Activated T-cell treated with anti-CD3 and anti-CD28 coated beads for 48 hours (primary cell): ENCODE results near the gene ING5.
"Not testable (repeated sequence)": the region's sequence is repeated elsewhere in the genome, so short reads cannot be mapped to it uniquely, and the experiment has no call there.

ENCODE experiments used
- DNase-seq: peaks from one replicate; pipeline ENCODE4 v3.0.0-alpha.2; 2020; ENCODE audit warnings: low read depth

ING5 gene

DNA sequence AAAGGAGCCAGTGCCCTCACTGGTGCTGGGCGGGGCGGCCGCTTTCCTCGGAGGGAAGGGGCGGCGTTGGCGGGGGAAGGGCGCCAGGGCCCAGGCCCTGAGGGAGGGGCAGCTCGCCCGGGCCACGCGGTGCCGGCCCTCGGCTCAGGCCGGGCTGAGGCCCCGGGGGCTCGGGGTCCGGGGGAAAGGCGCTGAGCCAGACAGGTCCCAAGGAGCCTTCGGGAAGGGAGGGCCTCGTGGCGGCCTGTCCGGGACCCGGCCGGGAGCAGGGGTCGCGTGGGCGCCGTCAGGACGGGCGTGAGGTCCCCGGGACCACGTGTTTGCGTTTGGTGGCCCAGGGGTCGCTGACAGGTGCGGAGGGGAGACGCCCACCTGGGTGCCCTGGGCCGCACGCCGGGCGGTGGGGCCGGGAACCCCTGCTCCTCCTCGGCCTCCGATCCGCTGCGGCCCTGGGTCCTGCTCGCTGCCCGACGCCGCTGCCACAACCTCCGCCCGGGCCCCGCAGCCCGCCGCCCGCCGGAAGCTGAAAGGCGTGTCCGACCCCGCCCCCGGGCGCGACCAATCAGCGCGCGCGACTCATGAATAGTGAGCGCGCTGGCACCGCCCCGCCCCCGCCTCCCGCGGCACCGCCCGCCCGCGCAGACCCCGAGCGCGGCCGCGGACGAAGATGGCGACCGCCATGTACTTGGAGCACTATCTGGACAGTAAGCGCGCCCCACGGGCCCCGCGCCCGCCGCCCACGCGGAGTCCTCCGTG is at the start of gene ING5:
ING5 (plus strand) TSS at position 641 of the 756 bp plus-strand sequence; CDS start at position 668, 27 bp downstream.
- peak; percentile 98 for DNase-seq

DNA sequence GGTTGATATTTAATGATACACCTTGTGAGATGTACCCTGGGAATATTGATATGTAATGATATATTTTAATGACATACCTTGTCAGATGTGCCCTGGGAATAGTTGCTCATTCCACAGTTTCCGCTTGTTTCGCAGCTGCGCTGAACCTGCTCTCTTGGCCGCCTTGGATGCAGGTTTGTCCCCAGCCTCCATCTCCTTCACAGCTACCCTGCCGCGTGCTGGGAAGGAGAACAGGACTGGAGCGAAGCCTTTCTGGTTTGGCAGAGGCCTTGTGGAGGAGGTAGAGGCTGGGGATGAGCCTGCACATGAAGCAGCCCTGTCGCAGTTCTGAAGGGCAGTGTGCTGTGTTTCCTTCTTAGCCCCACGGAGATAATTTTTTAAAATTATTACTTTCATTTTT is 49.7 kb upstream of the ING5 start:
- no peak for DNase-seq

DNA sequence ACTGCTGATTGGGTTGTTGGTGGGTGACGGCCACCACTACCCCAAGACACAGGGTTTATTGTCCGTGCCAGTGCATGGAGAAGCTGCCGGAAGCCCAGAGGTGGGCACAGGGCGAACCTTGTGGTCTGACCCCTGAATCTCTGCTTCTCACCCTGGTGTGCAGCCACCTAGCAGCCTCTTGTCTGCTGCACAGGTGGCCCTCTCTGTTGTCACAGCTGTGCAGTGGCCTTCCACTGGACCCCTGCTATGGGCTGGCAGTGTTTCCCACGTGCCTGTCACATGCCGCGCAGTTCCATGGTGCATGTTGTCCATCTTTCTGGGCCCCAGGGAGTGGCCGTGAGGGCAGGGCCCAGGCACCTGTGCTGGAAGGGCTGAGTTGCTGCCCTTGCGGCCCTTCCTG is 49.1 kb upstream of the ING5 start:
- no peak for DNase-seq

DNA sequence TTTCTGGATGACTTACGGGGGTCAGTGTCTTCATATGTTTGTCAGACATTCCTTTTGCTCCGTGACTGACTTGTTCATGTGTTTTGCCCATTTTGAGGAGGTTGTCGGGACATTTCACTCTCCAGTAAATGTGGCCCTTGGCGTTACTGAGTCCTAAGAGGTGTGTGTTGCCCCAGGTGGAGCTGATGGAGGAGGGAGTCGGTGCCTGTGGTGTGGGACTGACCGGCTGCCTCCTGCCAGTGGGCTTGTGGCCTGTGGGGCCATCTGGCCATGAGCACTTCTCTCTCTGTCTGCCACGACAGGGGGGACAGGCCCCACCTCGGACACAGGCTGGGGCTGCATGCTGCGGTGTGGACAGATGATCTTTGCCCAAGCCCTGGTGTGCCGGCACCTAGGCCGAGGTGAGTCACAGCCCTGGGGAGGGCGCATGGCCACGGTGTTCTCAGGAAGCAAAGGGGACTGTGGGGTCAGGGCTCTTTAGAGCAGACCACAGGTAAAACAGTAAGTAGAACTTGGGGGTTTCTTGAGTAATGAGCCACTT is 48.6 kb upstream of the ING5 start:
- DNase-seq = no peak

DNA sequence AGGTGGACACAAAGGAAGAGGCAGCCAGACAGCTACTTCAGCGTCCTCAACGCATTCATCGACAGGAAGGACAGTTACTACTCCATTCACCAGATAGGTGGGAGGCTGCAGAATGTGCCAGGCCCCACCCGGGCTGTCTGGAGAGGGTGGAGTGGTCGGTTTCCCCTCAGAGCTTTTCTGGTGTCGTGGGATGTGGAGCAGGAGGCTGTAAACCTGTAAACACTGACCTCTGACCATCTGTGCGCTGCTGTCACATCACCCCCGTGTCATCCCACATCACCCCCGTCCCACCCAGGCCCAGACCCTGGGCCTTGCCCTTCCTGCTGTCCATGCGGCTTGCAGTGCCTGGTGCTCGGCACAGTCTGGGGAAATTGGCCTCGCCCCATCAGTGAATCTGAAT is 47.3 kb upstream of the ING5 start:
- no peak for DNase-seq

DNA sequence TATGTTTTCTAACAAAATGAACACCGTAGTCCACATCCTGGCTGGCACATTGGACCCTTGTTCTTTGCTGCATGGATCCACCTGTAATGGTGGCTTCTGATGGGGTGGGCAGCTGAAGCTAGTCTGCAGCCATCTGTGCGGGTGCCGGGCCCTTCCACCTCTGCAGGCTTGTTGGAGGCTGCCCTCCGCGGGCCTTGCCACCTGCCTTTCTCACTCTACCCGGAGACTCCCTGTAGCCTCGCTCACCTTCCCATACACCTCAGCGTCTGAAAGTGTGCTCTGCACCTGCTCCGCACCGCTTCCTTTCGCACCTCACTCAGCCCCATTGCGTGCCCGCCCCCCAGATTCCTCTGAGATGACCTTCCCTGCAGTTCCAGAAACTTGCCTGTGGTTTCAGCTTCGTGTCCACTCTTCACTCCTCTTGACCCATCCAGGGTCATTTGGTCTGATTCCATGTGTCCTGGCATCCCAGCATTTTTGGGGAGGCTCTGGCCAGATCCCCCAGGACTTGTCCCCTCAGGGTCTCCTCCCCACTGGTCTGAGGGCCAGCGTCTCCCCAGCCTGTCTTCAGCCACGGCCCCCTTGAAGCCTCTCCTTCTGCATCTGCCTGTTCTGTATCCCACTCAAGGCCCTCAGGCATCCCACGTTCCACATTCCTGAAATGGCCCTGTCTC is 46.2 kb upstream of the ING5 start:
- no peak for DNase-seq

DNA sequence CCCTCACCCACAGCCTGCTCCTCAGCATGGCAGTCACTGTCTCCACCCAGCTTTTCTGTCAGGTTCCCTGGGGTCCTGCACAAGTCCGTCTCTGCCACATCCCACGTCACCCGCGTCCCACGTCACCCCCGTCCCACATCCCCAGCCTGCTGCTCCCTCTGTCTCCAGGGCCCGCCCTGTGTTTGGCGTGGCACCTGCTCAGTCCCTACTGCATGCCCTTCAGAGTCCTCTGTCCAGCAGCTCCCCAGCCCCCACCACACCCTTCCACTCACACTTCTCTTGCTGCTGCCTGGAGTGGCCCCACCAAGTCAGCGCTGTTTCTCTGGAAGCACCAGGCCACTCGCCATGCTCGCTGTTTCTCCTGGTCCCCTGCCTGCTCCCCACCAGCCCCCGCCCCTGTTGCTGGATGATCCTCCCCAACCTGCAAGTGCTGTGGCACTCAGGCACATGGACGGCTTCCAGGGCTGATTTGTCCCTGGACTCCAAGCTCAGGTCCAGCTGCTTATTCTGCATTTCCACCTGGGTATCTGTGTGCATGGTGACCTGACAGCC is 45.6 kb upstream of the ING5 start:
- DNase-seq = no peak

DNA sequence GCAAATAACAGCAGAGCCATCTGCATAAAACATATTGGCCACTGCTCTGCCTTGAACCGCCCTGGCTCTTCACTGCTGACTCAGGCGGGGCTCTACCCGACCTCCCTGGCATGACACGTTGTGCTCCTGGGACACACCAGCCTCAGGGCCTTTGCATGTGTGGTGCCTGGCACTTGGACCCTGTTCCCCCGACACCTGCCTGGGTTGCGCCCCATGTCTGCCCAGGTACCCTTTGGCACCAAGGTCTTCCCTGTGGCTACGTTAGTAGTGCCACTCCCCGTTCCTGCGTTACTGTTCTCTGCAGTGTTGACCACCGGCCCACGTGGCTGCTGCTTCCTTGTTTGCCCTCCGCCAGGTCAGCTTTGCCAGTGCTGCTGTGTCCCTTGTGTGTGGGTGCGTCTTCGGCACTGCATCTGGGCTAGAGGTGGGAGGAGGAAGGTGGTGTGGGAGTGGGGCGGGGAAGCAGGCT is 44.0 kb upstream of the ING5 start:
- DNase-seq = no peak

DNA sequence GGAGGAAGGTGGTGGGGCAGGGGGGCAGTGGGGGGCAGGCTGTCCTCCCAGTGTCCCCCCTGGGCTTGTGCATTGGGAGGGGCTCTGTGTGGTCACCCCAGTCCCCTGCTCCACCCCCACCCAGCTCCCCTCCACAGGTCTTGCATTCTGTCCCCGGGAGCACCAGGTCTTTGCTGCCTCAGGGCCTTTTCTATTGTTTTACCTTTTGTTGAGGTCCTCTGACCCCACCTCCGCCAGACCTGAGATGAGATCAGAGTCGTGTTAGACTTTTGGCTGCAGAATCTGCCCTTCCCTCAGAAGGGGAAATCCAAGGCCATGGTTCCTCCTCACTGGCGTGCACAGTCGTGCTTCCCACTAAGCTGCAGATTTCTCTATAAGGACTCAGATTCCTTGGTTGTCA is 43.5 kb upstream of the ING5 start:
- no peak for DNase-seq

DNA sequence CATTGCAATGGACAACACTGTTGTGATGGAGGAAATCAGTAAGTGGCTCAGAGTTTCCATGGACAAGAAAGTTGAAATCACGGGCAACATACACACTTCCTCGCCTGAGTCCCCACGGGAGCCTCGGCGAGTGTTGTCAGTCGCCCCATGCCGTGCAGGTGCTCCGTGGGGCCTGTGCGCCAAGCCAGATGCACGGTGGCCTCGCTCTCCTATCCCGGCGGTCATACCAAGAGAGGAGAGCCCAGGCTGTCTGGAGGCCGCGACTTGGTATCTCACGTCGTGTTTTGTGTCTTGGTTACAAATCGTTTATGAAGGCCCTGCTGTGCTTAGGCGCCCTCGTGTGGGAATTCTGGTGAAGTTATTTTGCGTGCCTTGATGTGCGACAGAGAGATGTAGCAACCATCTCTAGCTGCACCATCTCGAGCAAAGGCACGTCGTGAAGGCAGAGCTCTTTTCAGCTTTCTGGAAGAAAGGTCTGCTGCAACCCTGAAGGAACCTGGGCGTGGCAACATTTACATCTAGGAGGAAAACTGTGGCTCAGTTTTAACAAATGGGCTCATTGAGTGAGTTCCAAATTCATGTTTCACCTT is 42.6 kb upstream of the ING5 start:
- peak; percentile 16 for DNase-seq

DNA sequence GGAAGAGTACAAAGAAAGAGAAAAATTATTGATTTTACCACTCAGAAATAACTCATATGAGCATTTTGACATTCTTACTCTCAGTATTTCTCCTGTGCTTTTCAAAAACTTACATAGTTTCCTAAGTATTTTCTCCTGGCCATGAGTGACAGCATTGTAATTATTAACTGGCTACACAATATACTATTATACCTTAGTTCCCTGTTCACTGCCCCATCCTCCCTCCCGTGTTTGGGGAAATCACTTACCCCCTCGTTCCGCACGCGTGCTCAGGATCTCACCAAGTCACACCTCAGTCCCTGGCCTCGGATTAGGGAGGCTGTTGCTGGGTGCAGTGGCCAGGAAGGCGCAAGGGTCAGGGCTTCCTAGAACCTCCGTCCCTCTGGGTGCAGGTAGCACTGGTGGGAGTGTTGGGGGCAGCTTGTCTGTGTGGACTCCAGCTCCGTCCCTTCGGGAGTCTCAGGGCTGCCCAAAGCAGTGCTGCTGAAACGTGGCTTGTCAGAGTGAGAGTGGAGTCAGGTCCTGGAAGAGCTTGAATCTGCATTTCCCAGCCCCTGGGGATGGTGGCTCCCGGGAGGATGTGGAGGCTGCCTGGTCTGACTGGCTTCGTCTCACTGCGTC is 41.1 kb upstream of the ING5 start:
- DNase-seq = no peak

DNA sequence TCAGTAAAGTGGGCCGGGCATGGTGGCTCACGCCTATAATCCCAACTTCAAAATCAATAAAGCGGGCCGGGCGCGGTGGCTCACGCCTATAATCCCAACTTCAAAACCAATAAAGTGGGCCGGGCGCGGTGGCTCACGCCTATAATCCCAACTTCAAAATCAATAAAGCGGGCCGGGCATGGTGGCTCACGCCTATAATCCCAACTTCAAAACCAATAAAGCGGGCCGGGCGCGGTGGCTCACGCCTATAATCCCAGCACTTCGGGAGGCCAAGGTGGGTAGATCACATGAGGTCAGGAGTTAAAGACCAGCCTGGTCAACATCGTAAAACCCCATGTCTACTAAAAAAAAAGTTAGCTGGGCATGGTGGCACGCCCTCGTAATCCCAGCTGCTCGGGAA is 39.1 kb upstream of the ING5 start:
- not testable (repeated sequence) for DNase-seq

DNA sequence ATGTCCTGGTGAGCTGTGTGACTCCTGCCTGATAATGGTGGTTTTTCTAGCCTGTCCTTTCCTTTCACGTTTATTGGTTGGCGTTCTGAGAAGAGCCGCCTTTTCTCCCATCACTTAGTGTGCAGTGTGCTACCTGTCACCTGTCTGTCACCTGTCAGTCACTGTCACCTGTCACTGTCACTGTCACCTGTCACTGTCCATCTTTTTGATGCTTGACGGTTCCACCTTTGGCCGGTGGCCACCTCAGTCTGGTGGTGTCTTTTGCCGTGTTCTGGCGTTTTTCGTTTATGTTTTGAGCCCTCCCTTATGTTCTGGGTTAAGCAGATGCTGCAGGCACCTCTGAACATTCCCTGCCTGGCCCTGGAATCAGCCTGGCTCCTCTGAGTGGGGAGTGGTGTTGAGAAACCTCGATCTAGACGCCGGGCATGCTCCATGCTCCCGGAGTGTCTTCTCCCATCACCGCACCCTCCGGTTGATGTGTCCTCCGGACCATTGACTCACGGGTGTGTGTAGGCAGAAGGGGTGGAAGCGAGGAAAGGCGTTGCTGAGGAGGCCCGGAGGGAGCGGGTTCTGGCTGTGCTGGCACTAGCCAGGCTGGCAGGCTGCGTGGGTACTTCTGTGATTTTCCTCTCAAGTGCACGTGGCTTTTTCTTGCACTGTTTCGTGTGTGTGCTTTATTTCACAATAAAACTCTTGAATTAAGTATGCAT is 36.0 kb upstream of the ING5 start:
- no peak for DNase-seq

DNA sequence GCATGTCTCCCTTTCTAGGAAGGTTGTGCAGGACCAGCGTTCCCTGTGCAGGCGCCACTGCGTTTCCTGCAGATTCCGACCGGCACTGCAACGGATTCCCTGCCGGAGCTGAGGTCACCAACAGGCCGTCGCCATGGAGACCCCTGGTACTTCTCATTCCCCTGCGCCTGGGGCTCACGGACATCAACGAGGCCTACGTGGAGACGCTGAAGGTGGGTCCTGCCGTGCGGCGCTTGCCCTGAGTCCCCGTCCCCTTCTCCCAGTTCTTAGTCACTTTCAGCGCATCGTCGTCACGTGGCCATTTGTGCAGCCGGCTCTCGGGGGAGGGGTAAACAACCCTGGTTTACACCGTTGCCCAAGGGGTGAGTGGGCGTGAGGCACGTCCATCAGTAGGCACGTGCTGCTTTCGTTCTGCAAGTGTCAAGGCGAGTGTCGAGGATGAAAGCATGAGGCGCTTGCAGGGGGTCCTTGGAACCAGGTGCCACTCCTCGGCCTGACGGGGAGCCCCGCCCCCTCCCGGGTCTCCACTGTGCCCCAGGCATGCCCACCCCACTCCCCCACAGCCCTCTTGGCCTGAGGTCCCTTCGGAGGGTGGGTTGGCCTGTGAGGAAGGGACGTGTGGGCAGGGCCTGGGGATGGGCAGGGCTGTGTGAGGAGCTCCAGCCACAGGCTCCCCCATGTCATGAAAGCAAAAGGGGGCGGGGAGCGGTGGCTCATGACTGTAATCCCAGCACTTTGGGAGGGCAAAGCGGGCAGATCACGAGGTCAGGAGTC is 35.0 kb upstream of the ING5 start:
- DNase-seq = no peak

DNA sequence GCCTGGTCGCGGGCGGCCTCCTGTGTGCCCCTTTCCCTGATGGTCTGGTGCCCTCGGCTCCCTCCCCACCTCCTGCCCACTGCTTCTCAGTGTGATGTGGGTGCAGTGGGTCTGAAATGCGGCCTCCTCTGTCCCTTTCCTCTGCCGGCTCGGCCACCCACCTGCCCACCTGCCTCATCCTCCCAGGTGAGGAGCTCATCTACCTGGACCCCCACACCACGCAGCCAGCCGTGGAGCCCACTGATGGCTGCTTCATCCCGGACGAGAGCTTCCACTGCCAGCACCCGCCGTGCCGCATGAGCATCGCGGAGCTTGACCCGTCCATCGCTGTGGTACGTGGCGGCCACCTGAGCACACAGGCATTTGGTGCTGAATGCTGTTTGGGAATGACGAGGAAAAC is 33.5 kb upstream of the ING5 start:
- DNase-seq = no peak

DNA sequence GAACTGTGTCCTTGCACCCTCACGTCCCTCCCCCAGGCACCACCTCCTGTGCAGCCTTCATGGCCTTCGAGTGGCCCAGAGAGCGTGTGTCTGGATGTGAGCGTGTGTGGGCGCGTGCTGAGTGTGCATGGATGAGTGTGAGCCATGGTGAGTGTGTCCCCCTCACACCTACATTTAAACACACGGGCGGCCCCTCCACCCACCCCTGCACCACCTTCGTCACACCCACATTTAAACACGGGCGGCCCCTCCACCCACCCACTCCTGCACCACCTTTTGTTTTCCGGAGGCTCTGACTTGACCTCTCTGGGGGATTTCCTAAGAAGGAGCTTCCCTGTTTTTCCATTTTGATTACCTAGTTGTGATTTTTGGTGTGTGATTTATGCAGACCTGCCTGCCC is 33.0 kb upstream of the ING5 start:
- no peak for DNase-seq

DNA sequence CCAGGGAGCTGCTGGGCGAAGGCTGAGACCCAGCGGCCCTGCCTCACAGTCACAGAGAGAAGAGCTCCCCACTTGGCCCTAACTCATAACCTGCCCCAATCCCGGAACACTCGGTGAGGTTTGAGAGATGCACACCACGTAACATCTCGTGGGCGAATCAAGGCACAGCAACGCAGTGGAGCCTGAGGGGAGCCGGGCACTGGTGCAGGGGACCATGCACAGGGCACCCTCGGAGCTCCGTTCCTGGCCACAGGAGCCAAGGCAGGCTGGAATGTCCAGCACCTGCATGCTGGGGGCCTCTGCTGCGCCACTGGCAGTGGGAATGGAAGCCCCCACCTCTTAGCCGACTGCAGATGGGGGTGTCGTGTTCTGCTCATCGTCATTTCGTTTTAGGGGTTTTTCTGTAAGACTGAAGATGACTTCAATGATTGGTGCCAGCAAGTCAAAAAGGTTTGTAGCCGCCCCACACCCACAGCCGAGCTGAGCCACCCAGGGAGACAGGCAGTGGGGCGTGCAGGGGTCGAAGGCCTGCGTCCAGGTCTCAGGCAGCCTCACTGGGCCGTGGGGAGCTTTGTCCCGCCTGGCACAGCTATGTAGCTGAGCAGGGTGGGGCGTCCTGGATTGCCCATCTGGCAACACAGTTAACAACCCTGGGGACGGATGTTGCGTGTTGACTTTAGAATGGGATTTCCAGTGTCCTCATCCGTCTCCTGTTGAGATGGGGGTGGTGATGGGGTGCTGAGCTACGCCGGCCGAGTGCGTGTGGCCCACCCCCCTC is 31.3 kb upstream of the ING5 start:
- no peak for DNase-seq

DNA sequence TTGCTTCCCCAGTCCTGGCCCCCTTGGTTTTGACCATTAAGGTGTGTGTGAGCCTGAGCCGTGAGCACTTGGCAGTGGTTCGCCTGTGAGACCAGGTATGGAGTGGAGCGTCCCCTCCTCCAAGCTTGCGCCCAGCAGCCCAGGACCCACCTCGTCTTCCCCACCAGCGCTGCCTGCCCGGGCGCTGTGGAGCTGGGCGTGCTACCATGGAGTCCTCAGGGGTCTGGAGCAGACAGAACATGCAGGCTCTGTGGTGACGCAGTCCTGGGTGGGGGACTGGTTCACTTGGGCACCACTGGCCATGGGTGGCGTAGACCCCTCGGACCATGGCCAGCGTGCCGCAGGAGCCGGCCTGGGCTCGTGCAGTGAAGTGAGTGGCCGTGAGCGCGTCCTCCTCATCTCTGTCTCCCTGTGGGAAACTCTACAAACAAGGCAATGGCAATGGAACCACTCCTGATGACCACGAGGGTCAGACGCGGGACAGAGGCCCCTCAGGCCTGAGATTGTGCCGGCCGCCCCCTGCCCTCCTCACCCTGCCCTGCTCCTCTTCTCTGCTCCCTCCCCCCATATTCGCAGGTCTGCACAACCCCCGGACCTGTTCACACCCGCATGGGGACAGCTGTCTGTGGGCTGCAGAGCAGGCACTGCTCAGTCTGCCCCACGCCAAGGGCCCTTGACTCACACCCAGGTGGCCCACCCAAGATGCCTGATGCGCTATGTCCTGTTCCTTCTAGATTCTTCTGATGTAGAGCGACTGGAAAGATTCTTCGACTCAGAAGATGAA is 30.2 kb upstream of the ING5 start:
- DNase-seq = no peak
